IPS DF 19.7 (cell line): ENCODE results near the gene CASP10.
"Not testable (repeated sequence)": the region's sequence is repeated elsewhere in the genome, so short reads cannot be mapped to it uniquely, and the experiment has no call there.

Source experiments
- DNase-seq: peaks from one replicate; pipeline ENCODE4 v3.0.0-alpha.2; 2013; ENCODE audit warnings: low read depth, low spot score

CASP10 gene

DNA sequence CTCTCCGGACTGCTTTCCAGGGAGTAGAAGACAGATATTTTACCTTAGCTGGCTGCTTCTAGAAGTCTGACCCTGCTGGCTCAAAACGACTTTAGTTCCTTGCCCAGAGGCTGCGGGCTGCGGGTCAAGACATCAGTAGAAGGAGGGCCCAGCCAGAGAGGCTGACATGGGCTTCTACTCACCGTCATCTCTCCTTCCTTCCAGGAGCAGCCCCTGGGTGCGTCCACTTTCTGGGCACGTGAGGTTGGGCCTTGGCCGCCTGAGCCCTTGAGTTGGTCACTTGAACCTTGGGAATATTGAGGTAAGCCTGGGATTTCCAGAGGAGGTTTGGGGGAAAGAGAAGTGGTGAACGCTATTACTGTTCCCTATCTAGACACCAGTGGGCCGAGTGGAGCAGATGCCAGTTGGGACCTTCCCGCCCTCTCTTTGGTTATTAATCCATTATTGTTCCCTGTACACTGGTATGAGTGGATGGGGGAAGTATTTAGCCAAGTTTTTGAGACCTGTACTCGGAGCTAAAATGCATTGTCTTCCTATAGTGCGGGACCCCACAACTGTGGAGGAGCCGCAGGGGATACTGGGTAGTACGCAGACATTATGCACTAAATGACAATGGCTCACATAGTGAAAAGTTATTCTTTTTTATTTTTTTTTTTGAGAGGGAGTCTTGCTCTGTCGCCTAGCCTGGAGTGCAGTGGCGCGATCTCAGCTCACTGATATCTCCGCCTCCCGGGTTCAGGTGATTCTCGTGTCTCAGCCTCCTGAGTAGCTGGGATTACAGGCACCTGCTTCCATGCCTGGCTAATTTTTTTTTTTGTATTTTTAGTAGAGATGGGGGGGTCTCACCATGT lies 51.1 kb downstream of the CASP10 start:
- DNase-seq: no peak

DNA sequence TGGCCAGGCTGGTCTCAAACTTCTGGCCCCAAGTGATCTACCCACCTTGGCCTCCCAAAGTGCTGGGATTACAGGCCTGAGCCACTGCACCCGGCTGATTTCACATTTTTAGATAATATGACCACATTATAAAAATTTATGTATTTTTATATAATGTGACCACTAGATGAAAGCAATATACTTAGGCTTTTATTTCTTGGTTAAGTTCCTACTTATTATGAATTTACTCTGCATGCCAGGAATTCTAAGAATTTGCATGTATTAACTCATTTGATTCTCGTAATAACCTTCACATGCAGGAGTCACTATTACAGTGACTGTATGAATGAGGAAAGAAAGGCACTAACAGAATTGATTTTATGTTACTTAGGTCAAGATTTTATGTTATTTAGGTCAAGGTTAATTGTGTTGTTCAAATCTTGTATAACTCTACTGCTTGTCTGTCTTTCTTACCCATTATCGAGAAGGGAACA lies 51.8 kb downstream of the CASP10 start:
- no peak for DNase-seq

GRCh38 chr2:201235860-201236811 lies 53.2 kb downstream of the CASP10 start:
- no peak for DNase-seq

- DNase-seq: no peak
Observed at GRCh38 chr2:201237486-201238123, 54.7 kb downstream of the CASP10 start.

GRCh38 chr2:201239167-201239935 lies 56.4 kb downstream of the CASP10 start:
- DNase-seq: not testable (repeated sequence)

DNA sequence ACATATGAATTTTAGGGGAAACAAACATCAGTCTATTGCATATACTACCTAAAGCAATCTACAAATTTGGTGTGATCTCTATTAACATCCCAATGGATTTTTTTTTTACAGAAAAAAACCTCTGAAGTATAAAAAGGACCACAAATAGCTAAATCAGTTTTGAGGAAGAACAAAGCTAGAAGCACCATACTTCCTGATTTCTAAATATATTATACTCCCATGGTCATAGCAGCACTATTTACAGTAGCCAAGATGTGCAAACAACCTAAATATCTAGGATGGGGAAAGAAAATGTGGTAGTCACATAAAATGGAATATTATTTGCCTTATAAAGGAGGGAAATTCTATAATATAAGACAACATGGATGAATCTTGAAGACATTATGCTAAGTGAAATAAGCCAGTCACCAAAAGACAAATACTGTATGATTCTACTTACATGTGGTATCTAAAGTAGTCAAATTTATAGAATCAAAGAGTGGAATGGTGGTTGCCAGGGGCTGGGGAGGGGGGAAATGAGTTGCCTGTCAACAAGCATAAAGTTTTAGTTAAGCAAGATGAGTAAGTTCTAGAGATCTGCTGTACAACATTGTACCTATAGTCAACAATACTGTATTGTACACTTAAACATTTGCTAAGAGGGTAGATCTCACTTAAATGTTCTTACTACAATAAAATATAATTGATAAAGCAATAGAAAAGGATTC lies 59.8 kb downstream of the CASP10 start:
- no peak for DNase-seq

GRCh38 chr2:201244829-201245228 lies 61.9 kb downstream of the CASP10 start:
- no peak for DNase-seq

DNA sequence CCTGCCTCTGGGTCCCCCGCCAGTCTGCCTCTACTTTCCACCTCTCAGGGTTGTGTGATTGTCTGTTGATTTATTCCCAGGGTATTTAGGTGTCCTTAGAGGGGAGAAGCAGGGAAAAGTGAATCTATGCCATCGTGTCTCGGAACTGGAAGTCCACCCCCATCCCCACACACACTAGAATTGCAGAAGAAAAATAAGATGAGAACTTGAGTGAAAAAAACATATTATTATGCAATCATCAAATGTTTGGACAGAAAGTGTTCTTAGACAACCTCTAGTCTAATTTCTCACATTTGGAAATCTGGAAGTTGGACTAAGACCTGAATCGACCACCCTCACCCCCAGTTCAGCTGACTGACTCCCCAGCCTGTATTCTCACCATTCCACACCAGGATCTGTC lies 63.3 kb downstream of the CASP10 start:
- DNase-seq: no peak

GRCh38 chr2:201248288-201248844 lies 65.4 kb downstream of the CASP10 start:
- no peak for DNase-seq

- DNase-seq: no peak
Observed at GRCh38 chr2:201249889-201250288, 66.9 kb downstream of the CASP10 start.

GRCh38 chr2:201250741-201251140 lies 67.8 kb downstream of the CASP10 start:
- no peak for DNase-seq

DNA sequence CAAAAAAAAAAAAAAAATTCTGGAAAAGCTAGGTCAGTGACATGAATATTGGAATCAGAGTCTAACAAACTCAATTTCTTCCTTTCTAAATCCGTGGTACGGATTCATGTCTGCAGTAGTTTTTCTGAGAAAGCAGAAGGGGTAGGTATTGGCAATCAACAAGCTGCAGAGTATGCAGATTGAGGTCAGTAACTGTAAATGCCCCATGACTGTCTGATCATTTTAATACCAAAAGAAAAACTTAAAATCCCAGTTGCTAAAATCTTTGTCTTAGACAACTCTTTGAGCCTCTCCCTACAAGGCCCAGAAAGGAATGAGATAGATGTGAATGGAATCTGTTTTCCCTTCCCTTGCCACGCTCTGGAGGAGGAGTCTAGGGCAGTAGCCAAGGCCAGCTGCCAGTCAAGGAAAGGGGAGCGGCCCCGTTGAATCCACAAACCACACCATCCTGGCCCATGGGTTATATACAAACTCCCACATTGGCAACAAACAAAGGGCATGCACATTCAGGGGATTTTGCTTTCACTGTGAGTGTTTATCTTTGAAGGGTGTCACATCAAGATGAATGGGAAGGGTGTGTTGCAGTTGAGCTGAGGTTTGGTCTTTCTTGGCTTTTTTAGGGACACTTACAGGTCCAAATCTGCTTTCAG lies 71.3 kb downstream of the CASP10 start:
- no peak for DNase-seq

- no peak for DNase-seq
Observed at GRCh38 chr2:201255408-201256033, 72.6 kb downstream of the CASP10 start.

GRCh38 chr2:201256082-201256481 lies 73.1 kb downstream of the CASP10 start:
- DNase-seq: no peak

- no peak for DNase-seq
Observed at GRCh38 chr2:201257381-201257955, 74.5 kb downstream of the CASP10 start.

- no peak for DNase-seq
Observed at GRCh38 chr2:201257956-201258665, 75.2 kb downstream of the CASP10 start.

DNA sequence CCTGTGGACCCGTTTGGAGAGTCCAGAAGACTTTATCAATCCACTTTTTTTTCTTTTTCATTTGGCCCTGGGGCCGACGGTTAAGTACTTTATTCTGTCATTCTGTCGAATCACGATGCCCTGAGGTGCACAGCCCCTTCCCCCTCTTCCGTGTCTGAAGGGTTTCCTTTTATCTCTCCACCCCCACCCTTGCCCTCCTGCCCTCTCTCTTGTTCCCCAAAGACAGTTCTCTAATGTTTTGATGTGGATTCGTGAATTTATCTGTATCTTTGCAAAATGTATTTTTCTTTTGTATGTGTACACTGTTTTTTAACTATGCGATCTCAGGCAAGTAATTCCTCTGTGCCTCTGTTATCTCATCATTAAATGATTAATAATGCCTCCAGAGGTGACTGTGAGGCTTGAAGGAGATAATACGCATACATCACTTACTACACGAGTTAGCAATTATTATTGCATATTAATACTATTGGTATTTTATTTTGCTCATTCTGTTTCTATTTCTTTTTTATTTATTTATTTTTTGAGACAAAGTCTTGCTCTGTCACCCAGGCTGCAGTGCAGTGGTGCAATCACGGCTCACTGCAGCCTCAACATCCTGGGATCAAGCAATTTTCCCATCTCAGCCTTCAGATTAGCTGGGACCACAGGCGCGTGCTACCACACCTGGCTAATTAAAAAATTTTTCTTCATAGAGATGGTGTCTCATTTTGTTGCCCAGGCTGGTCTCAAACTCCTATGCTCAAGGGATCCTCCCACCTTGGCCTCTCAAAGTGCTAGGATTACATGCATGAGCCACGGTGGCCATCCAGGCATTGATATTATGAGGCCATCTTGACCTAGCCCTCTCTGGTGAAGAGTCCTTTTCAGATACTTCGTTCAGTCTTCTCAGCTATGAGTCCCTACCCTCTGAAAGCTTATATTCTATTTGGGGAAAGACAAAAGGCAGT lies 76.0 kb downstream of the CASP10 start:
- DNase-seq: no peak
